Lung (tissue), 12 donors: ENCODE data around the gene RBM18. TPM values are rescaled to one million over a fixed set of nuclear protein-coding genes. Genes with fewer than 3 reads are reported as not detected.

Experiments
- ATAC-seq: fragments of 200-7000 bp; cut with Tn5 transposase; one replicate; pipeline ENCODE4 v1.9.1; 2020; ENCODE audit warnings: moderate number of reproducible peaks; ENCODE audit not compliant: insufficient read depth, low FRiP score
- DNase-seq, 3 donors: peaks; one replicate each; pipeline ENCODE4 v3.0.0-alpha.2; 2013 to 2017
- H3K27ac ChIP-seq, 2 donors: one replicate each; pipeline ENCODE4 v1.5.1; 2013; ENCODE audit warnings: mild to moderate bottlenecking in 2 of 2, moderate library complexity in 2 of 2, control low read depth in 1 of 2, inconsistent platforms in 1 of 2, low read depth in 1 of 2, low read length in 1 of 2
- H3K27me3 ChIP-seq, 3 donors: one replicate each; pipeline ENCODE4 v1.5.1; 2013; ENCODE audit warnings: low read length in 2 of 3; ENCODE audit not compliant: control insufficient read depth in 3 of 3, insufficient read depth in 3 of 3
- H3K36me3 ChIP-seq, 4 donors: one replicate each; pipeline ENCODE4 v1.5.1; 2013; ENCODE audit warnings: low read length in 4 of 4, mild to moderate bottlenecking in 1 of 4, moderate library complexity in 1 of 4; ENCODE audit not compliant: control insufficient read depth in 4 of 4, insufficient read depth in 4 of 4
- H3K4me1 ChIP-seq, 5 donors: one replicate each; pipeline ENCODE4 v1.5.1; 2013; ENCODE audit warnings: low read length in 5 of 5, mild to moderate bottlenecking in 2 of 5, moderate library complexity in 1 of 5; ENCODE audit not compliant: control insufficient read depth in 5 of 5, insufficient read depth in 5 of 5
- H3K4me3 ChIP-seq: one replicate; pipeline ENCODE4 v1.5.1; 2013; ENCODE audit warnings: mild to moderate bottlenecking, control low read depth, moderate library complexity
- H3K9ac ChIP-seq, 2 donors: one replicate each; pipeline ENCODE4 v1.5.1; 2013; ENCODE audit warnings: low read length in 2 of 2, control low read depth in 1 of 2; ENCODE audit not compliant: insufficient read depth in 1 of 2
- H3K9me3 ChIP-seq, 4 donors: one replicate each; pipeline ENCODE4 v1.5.1; 2013; ENCODE audit warnings: low read length in 3 of 4, mild to moderate bottlenecking in 1 of 4, moderate library complexity in 1 of 4; ENCODE audit not compliant: control insufficient read depth in 4 of 4, insufficient read depth in 3 of 4
- WGBS, 2 donors: extraction: QIAGEN DNeasy Blood & Tissue Kit; methylation state at CpG; one replicate each; pipeline ENCODE4 v1.1.7; 2013; 5-methylcytosine and 5-hydroxymethylcytosine counted together
- polyA plus RNA-seq, 2 donors: library from polyadenylated mRNA; stranded (reverse); fragments of 200-250 nt; gene quantifications; one replicate each; pipeline ENCODE4 v1.2.1, GENCODE V29; 2013
- total RNA-seq, 2 donors: library from RNA; depleted of rRNA in 1 of 2; stranded (reverse); fragments of >200 nt in 1 of 2; gene quantifications; one replicate each; pipeline ENCODE4 v1.2.1, GENCODE V29; 2014 to 2021
- TF ChIP-seq, protein P1 (sequence below): IDR thresholded peaks from 2 replicates; pipeline ENCODE4 v1.5.1; 2012; ENCODE audit warnings: mild to moderate bottlenecking; ENCODE audit errors: control extremely low read depth, extremely low read depth
- donor health status: control.
- donor health status: control.
- donor health status: Bipolar disorder and iron deficiency.
- donor health status: healthy.
- donor health status: DM: yes; HTN: yes; CAD: no.

RBM18 gene
- total and polyA plus RNA-seq, 4 donors: 5.5 to 20.5 (median 12.4) TPM

GRCh38 chr9:122246666-122247065, 18.0 kb downstream of the RBM18 start:
- Histone ChIP-seq H3K27ac (no peak overlapping the region), H3K4me3 (no peak overlapping the region), H3K4me1 (peaks cover 0 to 2% (median 0%) of the 10 kb centered on the region in 5 donors), H3K9ac (no peak overlapping the region), H3K9me3 (no peaks in the 10 kb centered on the region), H3K27me3 (no peaks in the 10 kb centered on the region), H3K36me3 (peaks cover 21 to 50% (median 34%) of the 10 kb centered on the region in 4 donors)
- WGBS, 2 donors: 91 to 93% methylated on average over 3 of the region's 3 CpGs
- TF ChIP-seq, protein P1, sequence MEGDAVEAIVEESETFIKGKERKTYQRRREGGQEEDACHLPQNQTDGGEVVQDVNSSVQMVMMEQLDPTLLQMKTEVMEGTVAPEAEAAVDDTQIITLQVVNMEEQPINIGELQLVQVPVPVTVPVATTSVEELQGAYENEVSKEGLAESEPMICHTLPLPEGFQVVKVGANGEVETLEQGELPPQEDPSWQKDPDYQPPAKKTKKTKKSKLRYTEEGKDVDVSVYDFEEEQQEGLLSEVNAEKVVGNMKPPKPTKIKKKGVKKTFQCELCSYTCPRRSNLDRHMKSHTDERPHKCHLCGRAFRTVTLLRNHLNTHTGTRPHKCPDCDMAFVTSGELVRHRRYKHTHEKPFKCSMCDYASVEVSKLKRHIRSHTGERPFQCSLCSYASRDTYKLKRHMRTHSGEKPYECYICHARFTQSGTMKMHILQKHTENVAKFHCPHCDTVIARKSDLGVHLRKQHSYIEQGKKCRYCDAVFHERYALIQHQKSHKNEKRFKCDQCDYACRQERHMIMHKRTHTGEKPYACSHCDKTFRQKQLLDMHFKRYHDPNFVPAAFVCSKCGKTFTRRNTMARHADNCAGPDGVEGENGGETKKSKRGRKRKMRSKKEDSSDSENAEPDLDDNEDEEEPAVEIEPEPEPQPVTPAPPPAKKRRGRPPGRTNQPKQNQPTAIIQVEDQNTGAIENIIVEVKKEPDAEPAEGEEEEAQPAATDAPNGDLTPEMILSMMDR: no peak
- no peak for ATAC-seq
- no peak for DNase-seq

GRCh38 chr9:122244349-122244748, 20.3 kb downstream of the RBM18 start:
- Histone ChIP-seq H3K27ac (no peak overlapping the region), H3K9me3 (no peaks in the 10 kb centered on the region), H3K27me3 (no peaks in the 10 kb centered on the region), H3K4me1 (peaks cover 0 to 4% (median 0%) of the 10 kb centered on the region in 5 donors), H3K36me3 (peaks cover 23 to 51% (median 39%) of the 10 kb centered on the region in 4 donors), H3K4me3 (no peak overlapping the region), H3K9ac (no peak overlapping the region)
- ATAC-seq (no peak), DNase-seq (no peak)
- 89 to 93% methylated on average over 3 of the region's 3 CpGs for WGBS, 2 donors
- TF ChIP-seq, protein P1: no peak

DNA sequence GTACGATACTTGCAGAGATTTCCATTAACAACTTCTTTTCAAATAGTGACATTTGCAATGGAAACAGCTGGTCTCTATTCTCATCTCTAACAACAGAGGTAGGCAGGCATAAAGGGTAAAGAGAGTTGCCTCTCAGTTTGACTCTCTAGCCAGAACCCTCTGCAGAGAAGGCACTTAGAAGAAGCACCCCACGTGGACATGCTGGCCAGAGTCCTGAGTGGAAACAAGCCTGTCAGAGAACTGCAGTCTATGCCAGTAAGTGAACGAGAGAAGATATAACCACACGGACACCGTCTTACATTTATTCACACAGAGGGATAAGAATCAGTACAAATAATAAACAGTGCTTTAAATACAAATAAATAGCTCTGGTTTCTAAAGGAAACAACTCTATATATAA, 24.9 kb downstream of the RBM18 start:
- 82 to 83% methylated on average over 5 of the region's 5 CpGs for WGBS, 2 donors
- no peaks in the 10 kb centered on the region for H3K27me3 ChIP-seq
- H3K4me1 ChIP-seq: peaks cover 0 to 4% (median 0%) of the 10 kb centered on the region in 5 donors
- H3K4me3 ChIP-seq: no peak overlapping the region
- no peak for ATAC-seq
- H3K9ac ChIP-seq: no peak overlapping the region
- peaks cover 11 to 28% (median 25%) of the 10 kb centered on the region in 4 donors for H3K36me3 ChIP-seq
- no peak overlapping the region for H3K27ac ChIP-seq
- DNase-seq: no peak
- TF ChIP-seq, protein P1: no peak
- H3K9me3 ChIP-seq: peaks cover 0 to 2% (median 0%) of the 10 kb centered on the region in 4 donors

DNA sequence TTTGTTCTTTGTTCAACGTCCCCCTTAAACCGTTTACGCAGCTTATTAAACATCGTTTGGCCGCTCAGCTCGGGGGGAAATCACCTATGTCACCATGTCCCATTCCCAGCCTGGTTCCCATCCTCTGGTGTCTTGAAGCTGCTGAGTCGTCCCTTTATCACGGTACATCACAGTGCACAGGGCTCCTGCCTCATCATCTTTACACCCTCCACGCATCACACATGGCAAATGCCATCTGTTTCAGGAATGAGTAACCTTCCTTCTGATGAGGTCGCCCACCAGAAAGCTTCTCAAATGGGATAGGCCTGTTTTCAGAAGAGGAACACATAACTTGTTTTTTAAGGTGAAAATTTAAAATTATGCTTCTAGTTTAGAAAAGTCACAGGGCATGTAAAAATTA, 28.0 kb downstream of the RBM18 start:
- Histone ChIP-seq H3K27me3 (peaks cover 0 to 25% (median 16%) of the 10 kb centered on the region in 3 donors), H3K4me1 (peaks cover 0 to 4% (median 0%) of the 10 kb centered on the region in 5 donors), H3K4me3 (no peak overlapping the region), H3K9me3 (peaks cover 0 to 2% (median 0%) of the 10 kb centered on the region in 4 donors), H3K36me3 (peaks cover 7 to 13% (median 10%) of the 10 kb centered on the region in 4 donors), H3K9ac (no peak overlapping the region), H3K27ac (no peak overlapping the region)
- TF ChIP-seq, protein P1: no peak
- DNase-seq (no peak), ATAC-seq (no peak)
- WGBS, 2 donors: 86 to 88% methylated on average over 10 of the region's 10 CpGs
